Esophagus muscularis mucosa (tissue), 4 donors: Measurements from ENCODE around the gene WEE2. TPM values are rescaled to one million over a fixed set of nuclear protein-coding genes. Genes with fewer than 3 reads are reported as not detected.
A peak's percentile ranks its signal among the peaks of the same experiment; 100 is the strongest.

Source experiments
- DNase-seq: peaks from one replicate; pipeline ENCODE4 v3.0.0-alpha.2; 2017; ENCODE audit errors: extremely low spot score
- H3K27ac ChIP-seq, 4 donors: fragments of 200-600 bp; sonication (generic); replicated peaks in 1 of 4; 1 replicate in 3 of 4; 2 replicates in 1 of 4; pipeline ENCODE4 v1.5.1; 2016 to 2019; ENCODE audit warnings: mild to moderate bottlenecking in 1 of 4
- H3K27me3 ChIP-seq, 4 donors: fragments of 200-600 bp; sonication (generic); one replicate each; pipeline versions ENCODE4 v1.5.1 to v1.6.0; 2016 to 2019
- H3K36me3 ChIP-seq, 4 donors: fragments of 200-600 bp; sonication (generic); one replicate each; pipeline ENCODE4 v1.5.1; 2016 to 2019
- H3K4me1 ChIP-seq, 4 donors: fragments of 200-600 bp; sonication (generic); one replicate each; pipeline ENCODE4 v1.5.1; 2016 to 2019
- H3K4me3 ChIP-seq, 4 donors: fragments of 200-600 bp; sonication (generic); 1 replicate in 2 of 4; 2 replicates in 2 of 4; pipeline ENCODE4 v1.5.1; 2016 to 2019; ENCODE audit warnings: mild to moderate bottlenecking in 4 of 4, moderate library complexity in 1 of 4
- H3K9me3 ChIP-seq, 4 donors: fragments of 200-600 bp; sonication (generic); 1 replicate in 3 of 4; 2 replicates in 1 of 4; pipeline ENCODE4 v1.5.1; 2016 to 2019
- CTCF ChIP-seq, 3 experiments: fragments of 200-600 bp in 2 of 3; fragments of 450-650 bp in 1 of 3; sonication (generic) in 2 of 3; IDR thresholded peaks; one replicate each; pipeline ENCODE4 v1.5.1; 2017 to 2019; ENCODE audit warnings: antibody characterized with exemption in 3 of 3, mild to moderate bottlenecking in 2 of 3, moderate library complexity in 1 of 3
- EP300 ChIP-seq: sonication (generic); formaldehyde crosslinking; IDR thresholded peaks from one replicate; pipeline ENCODE4 v1.6.1; 2017; ENCODE audit warnings: antibody characterized with exemption
- POLR2A ChIP-seq: fragments of 450-650 bp; IDR thresholded peaks from one replicate; pipeline ENCODE4 v1.6.1; 2017; ENCODE audit warnings: antibody characterized with exemption, moderate library complexity, mild to moderate bottlenecking, low read depth
- POLR2AphosphoS5 ChIP-seq, 2 donors: sonication (generic); formaldehyde crosslinking; IDR thresholded peaks; one replicate each; pipeline ENCODE4 v1.6.1; 2017; ENCODE audit warnings: antibody characterized with exemption in 2 of 2
- WGBS: methylation state at CpG from one replicate; pipeline ENCODE4 v1.1.5; 2018; 5-methylcytosine and 5-hydroxymethylcytosine counted together
- intact Hi-C: fragments of 100-400 bp; cut with DNase I; formaldehyde crosslinking; loops from one replicate; pipeline ENCODE4 v1.15.1; 2023
- total RNA-seq, 4 donors: library from RNA; depleted of rRNA; stranded (reverse); fragments of >200 nt; gene quantifications; one replicate each; pipeline versions ENCODE4 v1.1.0 to v1.2.1, GENCODE V29; 2016

Gene WEE2
- total RNA-seq, 4 donors from 2014 or later: not detected

- no peak for DNase-seq
- no peak for TF ChIP-seq CTCF (IDR thresholded peaks at IDR 0.05)
- TF ChIP-seq EP300: no peak
- no peak for TF ChIP-seq POLR2AphosphoS5 (IDR thresholded peaks at IDR 0.05)
- TF ChIP-seq POLR2A: no peak
- intact Hi-C loops: loop anchor here (5.0 kb wide), 1 partner anchor 34 kb away; the partner anchor contains the start of gene SSBP1
- no peaks in the 10 kb centered on the region for H3K36me3 ChIP-seq
- H3K27me3 ChIP-seq: no peaks in the 10 kb centered on the region
- peaks cover 15 to 43% (median 33%) of the 10 kb centered on the region in 4 donors for H3K4me1 ChIP-seq
- 57% methylated on average over 4 of the region's 4 CpGs for WGBS
- H3K4me3 ChIP-seq: peak overlapping the region; percentile 76 to 98 (median 90)
- H3K27ac ChIP-seq: peak overlapping the region in 3 of 4 donors; percentile 73 to 81 (median 79)
- H3K9me3 ChIP-seq: no peaks in the 10 kb centered on the region
Observed at GRCh38 chr7:141702892-141703291, 5.3 kb upstream of the WEE2 start.

- no peaks in the 10 kb centered on the region for H3K36me3 ChIP-seq
- 85% methylated on average over 3 of the region's 3 CpGs for WGBS
- no peak for DNase-seq
- no peaks in the 10 kb centered on the region for H3K9me3 ChIP-seq
- TF ChIP-seq POLR2AphosphoS5 (IDR thresholded peaks at IDR 0.05) (no peak), EP300 (no peak), CTCF (IDR thresholded peaks at IDR 0.05) (no peak), POLR2A (no peak)
- intact Hi-C loops: loop anchor here (5.0 kb wide), 1 partner anchor 33 kb away; the partner anchor contains the start of gene SSBP1
- H3K27ac ChIP-seq: no peak overlapping the region
- no peak overlapping the region for H3K4me3 ChIP-seq
- H3K27me3 ChIP-seq: no peaks in the 10 kb centered on the region
- H3K4me1 ChIP-seq: peaks cover 15 to 31% (median 27%) of the 10 kb centered on the region in 4 donors
Observed at GRCh38 chr7:141704112-141704511, 4.0 kb upstream of the WEE2 start.

DNA sequence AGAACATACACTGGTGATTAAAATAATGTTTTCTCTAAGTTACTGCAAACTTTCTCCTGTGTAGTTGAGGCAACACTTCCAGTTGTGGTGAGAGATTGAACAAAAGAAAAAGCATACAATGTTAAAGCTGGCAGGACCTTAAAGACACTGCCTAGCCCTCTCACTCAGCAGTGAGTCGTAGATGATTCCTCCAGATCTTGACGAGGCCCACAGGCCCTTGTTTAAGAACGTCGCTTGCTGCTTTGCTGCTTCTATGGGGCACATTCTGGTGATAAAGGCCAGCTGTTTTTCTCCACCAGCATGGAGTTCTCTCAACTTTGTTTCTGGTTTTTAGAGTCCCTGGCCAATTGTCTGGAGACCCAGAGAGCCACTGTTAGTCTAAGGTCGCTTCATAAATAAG, 3.4 kb upstream of the WEE2 start:
- intact Hi-C loops: loop anchor here (5.0 kb wide), 1 partner anchor 33 kb away; the partner anchor contains the start of gene SSBP1
- no peak overlapping the region for H3K27ac ChIP-seq

DNA sequence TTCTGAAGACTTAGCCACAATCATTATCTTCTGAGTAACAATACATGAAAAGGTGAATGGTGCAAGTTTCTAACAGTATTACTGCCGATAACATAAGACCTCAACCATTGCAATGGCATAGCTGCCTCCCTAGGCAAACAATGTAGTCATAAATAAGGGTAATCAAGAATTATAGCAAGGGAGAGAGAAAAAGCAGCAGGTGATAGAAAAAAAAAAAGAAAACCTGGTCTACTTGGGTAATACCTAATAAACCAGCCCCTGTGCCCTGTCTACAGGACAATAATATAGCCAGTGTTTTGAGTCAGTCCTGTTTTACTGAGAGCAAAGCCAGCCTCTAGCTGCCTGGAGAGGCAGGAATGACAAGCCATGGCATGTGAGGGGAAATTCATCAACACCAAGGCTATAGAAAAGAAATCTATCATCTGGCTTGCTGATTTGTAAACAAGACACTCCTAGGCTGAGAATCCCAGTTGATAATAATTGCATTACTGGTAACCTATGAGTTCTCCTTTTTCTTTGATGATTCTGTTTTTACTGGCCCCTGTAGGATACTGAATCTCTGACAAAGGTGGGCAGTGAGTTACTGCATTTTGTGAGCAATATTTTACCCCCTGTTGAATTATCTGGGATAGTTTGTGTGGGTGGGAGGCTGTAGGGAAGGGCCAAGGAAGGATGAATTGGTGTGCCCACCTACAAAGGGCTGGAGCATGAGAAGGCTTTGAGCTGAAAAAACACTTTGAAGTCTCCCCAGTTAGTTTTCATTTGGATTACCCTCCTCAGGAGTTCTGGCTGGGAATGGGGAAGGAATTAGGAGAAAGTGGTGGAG, 1.7 kb upstream of the WEE2 start:
- Histone ChIP-seq H3K9me3 (no peaks in the 10 kb centered on the region), H3K36me3 (no peaks in the 10 kb centered on the region), H3K4me3 (no peak overlapping the region), H3K27ac (no peak overlapping the region), H3K27me3 (no peaks in the 10 kb centered on the region), H3K4me1 (peaks cover 8 to 12% (median 10%) of the 10 kb centered on the region in 4 donors)
- TF ChIP-seq EP300 (no peak), CTCF (IDR thresholded peaks at IDR 0.05) (no peak)
- intact Hi-C loops: no loop called here
- 90% methylated on average over 1 of the region's 1 CpG for WGBS
- no peak for DNase-seq

More for the DNA sequence above, 3.4 kb upstream of the WEE2 start:
- Histone ChIP-seq H3K36me3 (no peaks in the 10 kb centered on the region), H3K9me3 (no peaks in the 10 kb centered on the region), H3K4me1 (peaks cover 15 to 26% (median 24%) of the 10 kb centered on the region in 4 donors), H3K4me3 (no peak overlapping the region), H3K27me3 (no peaks in the 10 kb centered on the region)
- no peak for TF ChIP-seq POLR2A
- no peak for TF ChIP-seq POLR2AphosphoS5 (IDR thresholded peaks at IDR 0.05)
- TF ChIP-seq CTCF (IDR thresholded peaks at IDR 0.05): no peak
- TF ChIP-seq EP300: no peak
- WGBS: 87% methylated on average over 5 of the region's 5 CpGs
- no peak for DNase-seq
